CD14-positive monocyte (primary cell): Measurements from ENCODE around the gene MGAT5. TPM values are rescaled to one million over a fixed set of nuclear protein-coding genes. Genes with fewer than 3 reads are reported as not detected.
A peak's percentile ranks its signal among the peaks of the same experiment; 100 is the strongest.

Experiments used
- DNase-seq, 3 donors: peaks; one replicate each; pipeline ENCODE4 v3.0.0-alpha.2; 2011 to 2022
- H2AFZ ChIP-seq: 2 replicates; pipeline ENCODE4 v1.6.0; 2012; ENCODE audit warnings: mild to moderate bottlenecking, low read depth, low read length, inconsistent platforms; ENCODE audit not compliant: insufficient read depth, poor library complexity, severe bottlenecking
- H3K27ac ChIP-seq, 2 donors: 1 replicate in 1 of 2; 2 replicates in 1 of 2; pipeline ENCODE4 v1.5.1; 2012 to 2013; ENCODE audit warnings: low read length in 2 of 2, control low read depth in 1 of 2, inconsistent platforms in 1 of 2, low read depth in 1 of 2, mild to moderate bottlenecking in 1 of 2
- H3K27me3 ChIP-seq, 2 donors: one replicate each; pipeline versions ENCODE4 v1.6.0 to v1.6.1; 2011 to 2013; ENCODE audit warnings: low read length in 2 of 2; ENCODE audit not compliant: control insufficient read depth in 2 of 2, insufficient read depth in 2 of 2
- H3K36me3 ChIP-seq, 2 donors: replicated peaks in 1 of 2; 1 replicate in 1 of 2; 2 replicates in 1 of 2; pipeline versions ENCODE4 v1.5.1 to v1.6.1; 2012 to 2013; ENCODE audit warnings: low read length in 2 of 2, control low read depth in 1 of 2, inconsistent platforms in 1 of 2, mild to moderate bottlenecking in 1 of 2; ENCODE audit not compliant: insufficient read depth in 2 of 2, control insufficient read depth in 1 of 2
- H3K4me1 ChIP-seq, 2 donors: 1 replicate in 1 of 2; 2 replicates in 1 of 2; pipeline versions ENCODE4 v1.5.1 to v1.6.1; 2012 to 2013; ENCODE audit warnings: low read length in 2 of 2, control low read depth in 1 of 2, inconsistent platforms in 1 of 2, mild to moderate bottlenecking in 1 of 2, moderate library complexity in 1 of 2; ENCODE audit not compliant: insufficient read depth in 2 of 2, control insufficient read depth in 1 of 2
- H3K4me2 ChIP-seq: replicated peaks from 2 replicates; pipeline ENCODE3; 2012; ENCODE audit warnings: low read length, moderate library complexity, mild to moderate bottlenecking; ENCODE audit not compliant: poor library complexity, severe bottlenecking; ENCODE audit errors: extremely low read depth
- H3K4me3 ChIP-seq, 3 experiments: fragments of 200-600 bp in 1 of 3; sonication (generic) in 1 of 3; replicated peaks in 1 of 3; 1 replicate in 2 of 3; 2 replicates in 1 of 3; pipeline ENCODE4 v1.5.1; 2011 to 2013; ENCODE audit warnings: low read length in 3 of 3, mild to moderate bottlenecking in 3 of 3, control low read depth in 2 of 3, low read depth in 2 of 3, inconsistent platforms in 1 of 3, moderate library complexity in 1 of 3
- H3K79me2 ChIP-seq: 2 replicates; pipeline ENCODE4 v1.6.0; 2012; ENCODE audit warnings: mild to moderate bottlenecking, control low read depth, inconsistent platforms, low read length, moderate library complexity; ENCODE audit not compliant: insufficient read depth
- H3K9ac ChIP-seq: 2 replicates; pipeline ENCODE4 v1.6.0; 2017; ENCODE audit warnings: low read length, mild to moderate bottlenecking; ENCODE audit not compliant: insufficient read depth, poor library complexity, severe bottlenecking
- H3K9me3 ChIP-seq, 2 donors: replicated peaks in 1 of 2; 1 replicate in 1 of 2; 2 replicates in 1 of 2; pipeline versions ENCODE4 v1.5.1 to v1.6.1; 2012 to 2013; ENCODE audit warnings: low read length in 2 of 2, control low read depth in 1 of 2; ENCODE audit not compliant: control insufficient read depth in 1 of 2, insufficient read depth in 1 of 2
- H4K20me1 ChIP-seq: 2 replicates; pipeline ENCODE4 v1.6.0; 2012; ENCODE audit warnings: mild to moderate bottlenecking, low read length, control low read depth, moderate library complexity; ENCODE audit not compliant: insufficient read depth
- H3K27ac Mint-ChIP-seq, 7 donors: one replicate each; pipeline ENCODE4 v1.8.0; 2020; ENCODE audit warnings: mild to moderate bottlenecking in 7 of 7, mixed read lengths in 7 of 7, moderate library complexity in 6 of 7, inconsistent platforms in 2 of 7
- H3K27me3 Mint-ChIP-seq, 3 donors: one replicate each; pipeline ENCODE4 v1.8.0; 2021 to 2022; ENCODE audit warnings: low read depth in 3 of 3, mild to moderate bottlenecking in 3 of 3, mixed read lengths in 3 of 3, moderate library complexity in 3 of 3, inconsistent platforms in 1 of 3
- H3K36me3 Mint-ChIP-seq, 2 donors: one replicate each; pipeline ENCODE4 v1.8.0; 2020; ENCODE audit warnings: mixed read lengths in 2 of 2, inconsistent platforms in 1 of 2, mild to moderate bottlenecking in 1 of 2
- H3K4me1 Mint-ChIP-seq: one replicate; pipeline ENCODE4 v1.8.0; 2020; ENCODE audit warnings: mild to moderate bottlenecking, mixed read lengths
- H3K4me3 Mint-ChIP-seq, 2 donors: one replicate each; pipeline ENCODE4 v1.8.0; 2020; ENCODE audit warnings: mild to moderate bottlenecking in 2 of 2, mixed read lengths in 2 of 2, moderate library complexity in 1 of 2
- H3K9me3 Mint-ChIP-seq, 7 donors: one replicate each; pipeline ENCODE4 v1.8.0; 2020 to 2022; ENCODE audit warnings: mixed read lengths in 7 of 7, mild to moderate bottlenecking in 6 of 7, moderate library complexity in 6 of 7, inconsistent platforms in 2 of 7
- WGBS: methylation state at CpG from one replicate; pipeline ENCODE4 v1.1.5; 2013; ENCODE audit warnings: missing lambda C conversion rate; ENCODE audit not compliant: insufficient coverage; 5-methylcytosine and 5-hydroxymethylcytosine counted together
- intact Hi-C, 2 donors: fragments of 100-400 bp; cut with micrococcal nuclease; formaldehyde crosslinking; loops; one replicate each; pipeline versions ENCODE4 v1.15.0 to v1.15.1; 2023
- polyA plus RNA-seq, 3 donors: library from polyadenylated mRNA; depleted of rRNA in 1 of 3; unstranded in 2 of 3; stranded (reverse) in 1 of 3; fragments of 300-500 nt in 2 of 3; fragments of >200 nt in 1 of 3; fragmentation: Illumina TruSeq in 2 of 3; gene quantifications; 1 replicate in 2 of 3; 2 replicates in 1 of 3; pipeline ENCODE4 v1.2.3, GENCODE V29; 2012 to 2021
- TF ChIP-seq, protein P1 (sequence below): fragments of 200-600 bp; IDR thresholded peaks from one replicate; pipeline ENCODE4 v1.8.0; 2022; ENCODE audit warnings: antibody characterized with exemption, mild to moderate bottlenecking

Gene MGAT5
- polyA plus RNA-seq, 3 donors: 1.9 to 6.6 (median 2.4) TPM

DNA sequence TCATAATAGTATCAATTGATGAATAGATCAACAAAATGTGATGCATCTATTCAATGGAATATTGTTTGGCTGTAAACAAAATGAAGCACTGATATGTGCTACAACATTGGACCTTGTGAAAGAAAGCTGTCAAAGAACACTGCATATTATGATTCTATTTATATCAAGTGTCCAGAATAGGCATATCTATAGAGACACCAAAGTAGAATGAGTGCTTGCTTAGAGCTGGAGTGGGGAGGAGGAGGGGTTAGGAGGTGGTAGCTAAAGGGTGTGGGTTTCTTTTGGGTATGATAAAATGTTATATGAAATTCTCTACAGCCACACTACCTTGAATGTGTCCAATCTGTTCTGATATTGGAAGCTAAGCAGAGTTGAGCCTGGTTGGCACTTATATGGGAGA lies 23.0 kb upstream of the MGAT5 start:
- Histone ChIP-seq H3K79me2 (peaks cover 45% of the 10 kb centered on the region), H2AFZ (no peak overlapping the region), H3K4me3 (no peak overlapping the region), H4K20me1 (peaks cover 27% of the 10 kb centered on the region), H3K27me3 (no peaks in the 10 kb centered on the region), H3K9me3 (peaks cover 4 to 5% of the 10 kb centered on the region in 2 donors), H3K4me1 (peaks cover 18 to 24% of the 10 kb centered on the region in 2 donors), H3K4me2 (no peak overlapping the region), H3K36me3 (no peaks in the 10 kb centered on the region), H3K9ac (no peak overlapping the region), H3K27ac (no peak overlapping the region)
- no peak overlapping the region for H3K27ac Mint-ChIP-seq
- DNase-seq: no peak
- H3K4me3 Mint-ChIP-seq: no peak overlapping the region
- H3K27me3 Mint-ChIP-seq: no peaks in the 10 kb centered on the region
- intact Hi-C loops: no loop called here
- H3K9me3 Mint-ChIP-seq: peaks cover 4 to 10% (median 7%) of the 10 kb centered on the region in 7 donors
- TF ChIP-seq, protein P1, sequence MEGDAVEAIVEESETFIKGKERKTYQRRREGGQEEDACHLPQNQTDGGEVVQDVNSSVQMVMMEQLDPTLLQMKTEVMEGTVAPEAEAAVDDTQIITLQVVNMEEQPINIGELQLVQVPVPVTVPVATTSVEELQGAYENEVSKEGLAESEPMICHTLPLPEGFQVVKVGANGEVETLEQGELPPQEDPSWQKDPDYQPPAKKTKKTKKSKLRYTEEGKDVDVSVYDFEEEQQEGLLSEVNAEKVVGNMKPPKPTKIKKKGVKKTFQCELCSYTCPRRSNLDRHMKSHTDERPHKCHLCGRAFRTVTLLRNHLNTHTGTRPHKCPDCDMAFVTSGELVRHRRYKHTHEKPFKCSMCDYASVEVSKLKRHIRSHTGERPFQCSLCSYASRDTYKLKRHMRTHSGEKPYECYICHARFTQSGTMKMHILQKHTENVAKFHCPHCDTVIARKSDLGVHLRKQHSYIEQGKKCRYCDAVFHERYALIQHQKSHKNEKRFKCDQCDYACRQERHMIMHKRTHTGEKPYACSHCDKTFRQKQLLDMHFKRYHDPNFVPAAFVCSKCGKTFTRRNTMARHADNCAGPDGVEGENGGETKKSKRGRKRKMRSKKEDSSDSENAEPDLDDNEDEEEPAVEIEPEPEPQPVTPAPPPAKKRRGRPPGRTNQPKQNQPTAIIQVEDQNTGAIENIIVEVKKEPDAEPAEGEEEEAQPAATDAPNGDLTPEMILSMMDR: no peak
- H3K4me1 Mint-ChIP-seq: peaks cover 42% of the 10 kb centered on the region
- peaks cover 0 to 5% of the 10 kb centered on the region in 2 donors for H3K36me3 Mint-ChIP-seq

DNA sequence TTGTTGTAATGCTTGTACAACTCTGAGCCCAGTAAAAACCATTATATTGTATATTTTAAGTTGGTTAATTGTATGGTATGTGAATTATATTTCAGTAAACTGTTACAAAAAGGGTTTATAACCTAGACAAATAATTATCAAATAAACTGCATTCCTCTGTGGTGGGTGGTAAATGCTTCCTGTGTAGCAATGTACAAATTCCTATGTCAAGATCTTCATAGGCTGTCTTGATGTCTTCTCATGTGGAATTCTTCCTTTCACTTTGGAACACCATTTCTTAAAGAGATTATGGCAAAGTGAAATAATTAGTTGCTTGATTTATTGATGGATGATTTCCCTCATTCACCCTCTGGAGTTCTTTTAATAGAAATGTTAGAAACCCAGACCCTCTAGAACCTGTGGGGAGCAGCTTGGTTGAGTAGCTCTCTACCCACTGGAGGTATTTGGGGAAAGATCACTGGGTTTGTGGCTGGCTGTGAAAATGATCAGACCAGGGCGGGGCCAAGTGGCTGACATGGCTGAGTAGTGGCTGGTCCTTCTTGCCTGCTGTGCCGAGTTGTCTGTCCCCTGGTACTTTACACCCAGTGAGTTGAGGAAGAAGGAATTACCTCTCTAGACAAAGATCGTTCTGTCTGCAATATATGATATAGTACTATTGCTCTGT lies 22.4 kb upstream of the MGAT5 start:
- no peak overlapping the region for H3K4me3 ChIP-seq
- peaks cover 40% of the 10 kb centered on the region for H3K4me1 Mint-ChIP-seq
- H3K9me3 ChIP-seq: peaks cover 4 to 5% of the 10 kb centered on the region in 2 donors
- no peaks in the 10 kb centered on the region for H3K36me3 ChIP-seq
- no peak overlapping the region for H2AFZ ChIP-seq
- no peak overlapping the region for H3K27ac ChIP-seq
- DNase-seq: no peak
- H3K36me3 Mint-ChIP-seq: peaks cover 0 to 5% of the 10 kb centered on the region in 2 donors
- H3K9ac ChIP-seq: no peak overlapping the region
- no peak overlapping the region for H3K4me3 Mint-ChIP-seq
- peaks cover 18 to 24% of the 10 kb centered on the region in 2 donors for H3K4me1 ChIP-seq
- H3K4me2 ChIP-seq: no peak overlapping the region
- H3K27ac Mint-ChIP-seq: peak overlapping the region in 3 of 7 donors; percentile 68 to 76 (median 73)
- H4K20me1 ChIP-seq: peaks cover 25% of the 10 kb centered on the region
- intact Hi-C loops: no loop called here
- no peaks in the 10 kb centered on the region for H3K27me3 ChIP-seq
- H3K9me3 Mint-ChIP-seq: peaks cover 5 to 10% (median 7%) of the 10 kb centered on the region in 7 donors
- WGBS: no CpG with 5 or more reads among the region's 3 CpGs
- TF ChIP-seq, protein P1: no peak
- no peaks in the 10 kb centered on the region for H3K27me3 Mint-ChIP-seq
- H3K79me2 ChIP-seq: peaks cover 49% of the 10 kb centered on the region
